HL-60 (cell line): Measurements from ENCODE around the gene SEC14L5.

Experiments used
- DNase-seq, 2 experiments: peaks; one replicate each; pipeline ENCODE4 v3.0.0-alpha.2; 2010 to 2020; ENCODE audit warnings: low read depth in 1 of 2, low spot score in 1 of 2
- H3K27ac ChIP-seq: fragments of 250-450 bp; sonication (Bioruptor Pico); replicated peaks from 2 replicates; pipeline ENCODE4 v1.5.1; 2020; ENCODE audit warnings: mild to moderate bottlenecking, moderate library complexity
- H3K27me3 ChIP-seq: fragments of 250-450 bp; sonication (Bioruptor Pico); 2 replicates; pipeline ENCODE4 v1.5.1; 2021; ENCODE audit warnings: mild to moderate bottlenecking, moderate library complexity; ENCODE audit not compliant: insufficient read depth, poor library complexity, severe bottlenecking
- H3K4me3 ChIP-seq: replicated peaks from 2 replicates; pipeline ENCODE4 v1.5.1; 2011; ENCODE audit warnings: mild to moderate bottlenecking, control low read depth, low read length; ENCODE audit not compliant: insufficient read depth
- GABPA ChIP-seq: IDR thresholded peaks from 2 replicates; pipeline ENCODE4 v1.6.1; 2012; ENCODE audit warnings: low read depth
- POLR2AphosphoS5 ChIP-seq: IDR thresholded peaks from 2 replicates; pipeline ENCODE4 v1.6.1; 2012; ENCODE audit warnings: low read depth
- SPI1 ChIP-seq: IDR thresholded peaks from 2 replicates; pipeline ENCODE4 v1.6.1; 2012; ENCODE audit warnings: low read depth, mild to moderate bottlenecking, borderline replicate concordance
- TF ChIP-seq, protein P1 (sequence below): IDR thresholded peaks from 2 replicates; pipeline ENCODE4 v1.6.1; 2012; ENCODE audit warnings: low read depth; ENCODE audit not compliant: insufficient replicate concordance
- TF ChIP-seq, protein P2 (sequence below): IDR thresholded peaks from one replicate; pipeline ENCODE4 v1.5.1; 2011; ENCODE audit warnings: low read length, control low read depth, inconsistent platforms; ENCODE audit not compliant: insufficient read depth

The SEC14L5 gene

DNA sequence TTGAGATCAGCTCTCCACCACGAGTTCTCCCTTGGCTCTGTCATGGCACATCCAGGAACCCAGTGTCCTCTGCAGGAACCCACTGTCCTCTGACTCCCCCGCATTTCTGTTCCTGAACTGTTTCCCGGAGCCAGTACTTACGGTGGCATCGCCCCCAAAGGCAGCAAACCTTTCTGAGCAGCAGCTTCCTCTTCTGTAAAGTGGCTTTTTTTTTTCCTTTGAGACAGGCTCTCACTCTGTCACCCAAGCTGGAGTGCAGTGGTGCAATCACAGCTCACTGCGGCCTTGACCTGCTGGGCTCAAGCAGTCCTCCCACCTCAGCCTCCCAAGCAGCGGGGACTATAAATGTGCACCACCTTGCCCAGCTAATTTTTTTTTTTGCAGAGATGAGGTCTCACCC, 43.4 kb downstream of the SEC14L5 start:
- no peak overlapping the region for H3K4me3 ChIP-seq
- TF ChIP-seq, protein P1, sequence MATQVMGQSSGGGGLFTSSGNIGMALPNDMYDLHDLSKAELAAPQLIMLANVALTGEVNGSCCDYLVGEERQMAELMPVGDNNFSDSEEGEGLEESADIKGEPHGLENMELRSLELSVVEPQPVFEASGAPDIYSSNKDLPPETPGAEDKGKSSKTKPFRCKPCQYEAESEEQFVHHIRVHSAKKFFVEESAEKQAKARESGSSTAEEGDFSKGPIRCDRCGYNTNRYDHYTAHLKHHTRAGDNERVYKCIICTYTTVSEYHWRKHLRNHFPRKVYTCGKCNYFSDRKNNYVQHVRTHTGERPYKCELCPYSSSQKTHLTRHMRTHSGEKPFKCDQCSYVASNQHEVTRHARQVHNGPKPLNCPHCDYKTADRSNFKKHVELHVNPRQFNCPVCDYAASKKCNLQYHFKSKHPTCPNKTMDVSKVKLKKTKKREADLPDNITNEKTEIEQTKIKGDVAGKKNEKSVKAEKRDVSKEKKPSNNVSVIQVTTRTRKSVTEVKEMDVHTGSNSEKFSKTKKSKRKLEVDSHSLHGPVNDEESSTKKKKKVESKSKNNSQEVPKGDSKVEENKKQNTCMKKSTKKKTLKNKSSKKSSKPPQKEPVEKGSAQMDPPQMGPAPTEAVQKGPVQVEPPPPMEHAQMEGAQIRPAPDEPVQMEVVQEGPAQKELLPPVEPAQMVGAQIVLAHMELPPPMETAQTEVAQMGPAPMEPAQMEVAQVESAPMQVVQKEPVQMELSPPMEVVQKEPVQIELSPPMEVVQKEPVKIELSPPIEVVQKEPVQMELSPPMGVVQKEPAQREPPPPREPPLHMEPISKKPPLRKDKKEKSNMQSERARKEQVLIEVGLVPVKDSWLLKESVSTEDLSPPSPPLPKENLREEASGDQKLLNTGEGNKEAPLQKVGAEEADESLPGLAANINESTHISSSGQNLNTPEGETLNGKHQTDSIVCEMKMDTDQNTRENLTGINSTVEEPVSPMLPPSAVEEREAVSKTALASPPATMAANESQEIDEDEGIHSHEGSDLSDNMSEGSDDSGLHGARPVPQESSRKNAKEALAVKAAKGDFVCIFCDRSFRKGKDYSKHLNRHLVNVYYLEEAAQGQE, result no peak
- TF ChIP-seq GABPA (no peak), POLR2AphosphoS5 (no peak), SPI1 (peak; percentile 14; the same call in 1 of the 2 replicates)
- TF ChIP-seq, protein P2, sequence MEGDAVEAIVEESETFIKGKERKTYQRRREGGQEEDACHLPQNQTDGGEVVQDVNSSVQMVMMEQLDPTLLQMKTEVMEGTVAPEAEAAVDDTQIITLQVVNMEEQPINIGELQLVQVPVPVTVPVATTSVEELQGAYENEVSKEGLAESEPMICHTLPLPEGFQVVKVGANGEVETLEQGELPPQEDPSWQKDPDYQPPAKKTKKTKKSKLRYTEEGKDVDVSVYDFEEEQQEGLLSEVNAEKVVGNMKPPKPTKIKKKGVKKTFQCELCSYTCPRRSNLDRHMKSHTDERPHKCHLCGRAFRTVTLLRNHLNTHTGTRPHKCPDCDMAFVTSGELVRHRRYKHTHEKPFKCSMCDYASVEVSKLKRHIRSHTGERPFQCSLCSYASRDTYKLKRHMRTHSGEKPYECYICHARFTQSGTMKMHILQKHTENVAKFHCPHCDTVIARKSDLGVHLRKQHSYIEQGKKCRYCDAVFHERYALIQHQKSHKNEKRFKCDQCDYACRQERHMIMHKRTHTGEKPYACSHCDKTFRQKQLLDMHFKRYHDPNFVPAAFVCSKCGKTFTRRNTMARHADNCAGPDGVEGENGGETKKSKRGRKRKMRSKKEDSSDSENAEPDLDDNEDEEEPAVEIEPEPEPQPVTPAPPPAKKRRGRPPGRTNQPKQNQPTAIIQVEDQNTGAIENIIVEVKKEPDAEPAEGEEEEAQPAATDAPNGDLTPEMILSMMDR, result no peak
- H3K27me3 ChIP-seq, result no peaks in the 10 kb centered on the region
- DNase-seq, result peak; percentile 64 to 77
- H3K27ac ChIP-seq, result no peak overlapping the region

DNA sequence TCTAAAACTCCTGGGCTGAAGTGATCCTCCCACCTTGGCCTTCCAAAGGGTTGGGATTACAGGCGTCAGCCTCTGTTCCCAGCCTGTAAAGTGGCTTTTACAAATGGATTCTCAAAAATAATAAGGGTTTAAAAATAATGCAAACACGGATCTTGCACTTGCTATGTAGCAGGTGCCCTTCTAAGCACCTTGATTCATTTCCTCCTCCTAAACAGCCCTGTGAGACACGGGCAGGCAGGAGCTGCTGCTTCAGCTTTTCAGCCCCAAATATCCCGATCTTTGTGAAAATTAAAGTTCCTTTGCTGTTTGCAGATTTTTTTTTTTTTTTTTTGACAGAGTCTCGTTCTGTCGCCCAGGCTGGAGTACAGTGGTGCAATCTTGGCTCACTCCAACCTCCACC, 43.9 kb downstream of the SEC14L5 start:
- Histone ChIP-seq H3K27me3 (no peaks in the 10 kb centered on the region), H3K4me3 (no peak overlapping the region), H3K27ac (no peak overlapping the region)
- no peak for DNase-seq
- TF ChIP-seq, protein P2, result no peak

DNA sequence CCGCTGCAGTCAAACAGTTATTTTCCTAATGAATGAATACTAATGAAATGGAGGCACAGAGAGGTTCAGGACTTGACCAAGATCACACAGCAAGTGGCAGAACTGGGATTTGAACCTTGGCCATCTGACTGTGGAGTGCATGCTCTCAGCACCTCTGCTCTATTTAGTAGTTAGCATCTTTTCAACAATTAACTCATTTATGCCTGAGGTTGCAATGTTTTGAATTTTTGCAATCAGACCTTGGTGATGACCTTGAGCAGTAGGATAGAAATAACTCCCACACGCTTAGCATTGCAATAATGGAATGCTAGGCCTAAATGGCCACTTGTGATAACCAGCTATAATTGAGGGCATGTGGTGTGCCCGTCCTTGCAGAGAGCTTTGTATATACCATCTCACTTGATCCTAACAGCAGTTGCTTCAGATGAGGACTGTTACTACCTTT, 44.6 kb downstream of the SEC14L5 start:
- Histone ChIP-seq H3K27me3 (no peaks in the 10 kb centered on the region), H3K27ac (no peak overlapping the region), H3K4me3 (no peak overlapping the region)
- TF ChIP-seq GABPA, result no peak
- TF ChIP-seq, protein P2, result no peak
- TF ChIP-seq POLR2AphosphoS5, result no peak
- no peak for DNase-seq

DNA sequence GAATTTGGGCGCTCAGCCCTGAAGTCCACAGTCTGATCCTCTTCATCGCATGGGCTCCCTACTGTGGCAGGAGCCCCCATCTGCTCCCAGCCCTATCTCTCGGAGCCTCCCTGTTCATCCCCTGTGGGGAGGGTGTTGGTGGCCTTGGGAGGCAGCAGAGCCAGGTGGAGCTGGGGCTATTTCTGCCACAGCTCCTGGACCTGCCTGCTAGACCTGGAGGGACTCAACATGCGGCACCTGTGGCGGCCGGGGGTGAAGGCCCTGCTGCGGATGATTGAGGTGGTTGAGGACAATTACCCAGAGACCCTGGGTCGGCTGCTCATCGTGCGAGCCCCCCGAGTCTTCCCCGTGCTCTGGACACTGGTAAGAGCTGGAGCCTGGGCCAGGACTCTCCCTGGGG, 45.1 kb downstream of the SEC14L5 start:
- no peak for DNase-seq
- Histone ChIP-seq H3K27ac (no peak overlapping the region), H3K4me3 (no peak overlapping the region), H3K27me3 (no peaks in the 10 kb centered on the region)
- TF ChIP-seq GABPA, result no peak
- TF ChIP-seq POLR2AphosphoS5, result no peak
- no peak for TF ChIP-seq SPI1
- TF ChIP-seq, protein P1, result no peak
- TF ChIP-seq, protein P2, result no peak
